Brain pericyte (primary cell): ENCODE data around the gene PIK3R3.

Experiments
- DNase-seq: peaks from one replicate; pipeline ENCODE4 v3.0.0-alpha.2; 2012; ENCODE audit warnings: low read depth, low spot score

Gene PIK3R3

GRCh38 chr1:46026531-46026930, 105.9 kb downstream of the PIK3R3 start:
- no peak for DNase-seq

DNA sequence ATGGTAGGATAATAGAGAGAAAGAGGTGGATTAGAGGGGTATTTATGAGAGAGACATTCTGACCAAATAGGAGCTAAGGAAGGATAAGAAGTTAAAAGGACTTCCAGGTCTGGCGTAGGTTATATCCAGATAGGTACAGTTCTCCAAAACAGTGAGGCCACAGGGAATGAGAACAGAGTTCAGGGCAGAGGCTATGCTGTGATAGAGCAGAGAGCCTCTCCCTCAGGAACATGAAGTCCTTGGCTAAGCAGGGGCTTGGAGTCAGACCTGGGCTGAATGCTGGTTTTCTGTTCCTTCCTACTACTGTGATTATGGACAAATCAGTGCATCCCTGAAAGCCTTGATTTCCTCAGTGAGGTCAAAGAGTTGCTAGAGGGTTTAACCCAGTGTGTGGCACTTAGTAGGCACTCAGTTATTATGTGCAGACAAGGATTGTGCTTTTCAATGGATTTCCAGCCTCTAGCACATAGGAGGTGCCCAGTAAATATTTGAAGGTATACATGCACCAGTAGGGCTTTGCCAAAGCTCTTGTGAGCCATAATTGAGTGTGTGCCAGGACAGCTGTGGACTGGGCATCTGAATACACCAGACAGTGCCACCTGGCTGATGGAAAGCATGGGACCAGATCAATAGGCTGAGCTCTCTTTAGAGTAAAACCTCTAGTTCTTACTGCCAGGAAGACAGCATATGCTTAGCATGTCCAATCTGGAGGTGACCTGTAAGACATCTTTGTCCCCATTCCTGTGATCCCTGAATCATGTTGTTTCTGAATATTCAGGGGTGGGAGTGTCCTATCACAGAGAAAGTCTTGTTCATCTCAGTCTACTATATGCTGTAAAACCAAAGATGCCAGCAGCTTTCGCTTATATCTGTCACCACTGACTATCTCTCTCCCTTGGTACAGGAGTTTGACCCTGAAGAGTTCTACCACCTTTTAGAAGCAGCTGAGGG, 111.1 kb downstream of the PIK3R3 start:
- no peak for DNase-seq

GRCh38 chr1:46020010-46020409, 112.4 kb downstream of the PIK3R3 start:
- no peak for DNase-seq

GRCh38 chr1:46019348-46019747, 113.1 kb downstream of the PIK3R3 start:
- DNase-seq: no peak

DNA sequence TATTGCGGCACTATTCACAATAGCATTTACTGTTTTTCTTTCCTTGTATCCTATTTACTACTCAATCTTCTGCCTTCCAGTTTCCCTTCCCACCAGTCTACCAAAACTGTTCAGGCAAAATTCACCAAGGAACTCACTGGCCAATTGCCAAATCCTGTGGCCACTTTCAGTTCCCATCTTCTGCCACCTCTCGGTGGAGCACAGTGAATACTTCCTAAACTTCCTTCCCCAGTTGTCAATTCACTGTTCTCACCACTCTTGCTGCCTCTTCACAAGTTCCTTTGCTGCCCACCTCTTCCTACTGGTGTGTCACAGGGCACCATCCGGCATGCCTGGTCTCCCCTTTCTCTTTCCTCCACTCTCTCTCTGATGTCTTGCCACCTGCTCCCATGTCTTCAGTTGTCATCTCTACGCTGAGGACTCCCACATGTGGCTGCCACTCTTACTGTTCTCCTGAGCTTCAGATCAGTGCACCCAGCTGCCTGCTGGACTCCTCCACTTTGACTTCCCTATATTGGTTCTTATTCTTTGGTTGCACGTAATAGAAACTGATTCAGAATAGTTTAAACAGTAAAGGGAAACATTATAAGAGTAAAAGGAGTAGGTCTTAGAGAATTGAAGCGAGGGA, 114.4 kb downstream of the PIK3R3 start:
- DNase-seq: no peak

DNA sequence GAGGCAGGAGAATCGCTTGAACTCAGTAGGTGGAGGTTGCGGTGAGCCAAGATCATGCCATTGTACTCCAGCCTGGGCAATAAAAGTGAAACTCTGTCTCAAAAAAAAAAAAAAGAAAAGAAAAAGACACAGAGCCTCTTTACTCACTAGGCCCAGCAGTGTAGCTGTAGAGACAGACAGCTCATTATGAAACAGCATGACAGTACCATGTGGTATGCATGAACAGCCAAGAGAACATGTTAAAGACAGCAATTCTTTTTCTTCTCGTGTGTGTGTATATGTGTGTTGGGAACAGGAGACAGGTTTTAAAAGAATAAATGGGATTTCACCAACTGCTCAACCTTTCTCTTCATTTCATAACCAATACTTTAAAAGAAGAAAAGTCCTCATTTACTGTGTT, 118.8 kb downstream of the PIK3R3 start:
- no peak for DNase-seq

DNA sequence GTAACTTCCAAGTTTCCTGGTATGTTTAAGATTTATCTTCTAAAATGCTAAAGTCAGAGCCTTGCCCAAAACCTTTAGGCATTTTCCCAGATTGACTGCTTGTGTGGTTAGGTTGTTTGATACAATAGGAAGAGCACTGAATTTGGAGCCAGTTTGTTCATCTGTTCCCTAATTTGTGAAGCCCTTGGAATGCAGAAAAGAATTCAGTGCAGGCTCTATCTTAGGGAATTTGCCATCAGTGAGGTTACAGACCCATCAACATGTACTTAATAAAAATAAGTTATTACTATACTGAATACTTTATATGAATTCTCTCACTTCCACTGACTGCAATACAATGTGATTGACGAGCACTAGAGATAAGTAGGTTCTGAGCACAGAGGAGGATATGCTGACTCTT, 120.2 kb downstream of the PIK3R3 start:
- DNase-seq: no peak

DNA sequence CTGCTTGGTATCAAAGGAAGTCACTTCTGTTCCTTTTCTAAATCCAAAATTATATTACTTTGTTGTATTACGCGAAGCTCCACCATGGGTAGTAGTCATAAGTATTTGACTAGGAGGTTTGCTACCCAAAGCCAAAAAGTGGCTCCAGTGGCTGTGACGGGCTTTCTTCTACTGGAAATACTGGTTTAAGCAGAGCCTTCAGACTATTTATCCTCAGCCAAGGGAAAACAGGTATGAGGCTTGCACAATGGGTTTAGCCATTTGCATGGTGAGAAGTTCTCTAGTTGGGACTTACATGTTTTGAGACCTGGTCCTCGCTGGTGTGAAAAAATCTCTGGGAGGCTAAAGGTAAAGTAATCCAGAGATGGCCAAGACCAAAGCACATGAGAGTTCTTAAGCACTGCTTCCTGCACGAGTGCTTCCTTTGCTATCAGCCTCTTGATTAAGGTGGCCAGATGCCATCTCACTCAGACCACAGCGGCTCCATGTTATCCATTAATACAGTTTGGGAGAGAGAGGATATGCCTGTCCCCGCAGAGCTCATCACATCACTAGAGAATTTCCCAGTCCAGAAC, 121.2 kb downstream of the PIK3R3 start:
- no peak for DNase-seq

GRCh38 chr1:46010611-46011010, 121.8 kb downstream of the PIK3R3 start:
- DNase-seq: no peak

DNA sequence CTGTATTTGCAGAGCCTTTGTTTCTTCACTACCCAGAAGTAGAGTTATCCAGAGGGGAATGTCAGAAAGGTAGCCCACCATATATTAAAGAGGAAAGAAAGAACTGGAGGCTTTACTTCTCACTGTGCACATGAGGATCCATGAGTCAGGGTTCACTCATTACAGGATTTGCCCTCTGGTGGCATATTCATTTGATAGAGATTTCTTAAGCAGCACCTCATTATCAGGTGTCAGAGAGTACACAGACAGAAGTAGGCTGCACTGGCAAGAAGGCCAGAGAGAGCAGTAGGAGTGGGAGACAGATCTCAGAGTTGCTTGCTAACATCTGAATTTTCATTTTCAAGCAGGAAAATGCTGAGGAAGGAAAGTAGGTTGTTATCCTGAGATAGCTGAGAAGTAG, 123.8 kb downstream of the PIK3R3 start:
- DNase-seq: no peak

- no peak for DNase-seq
These were observed 126.8 kb downstream of the PIK3R3 start for GRCh38 chr1:46005594-46005993.

DNA sequence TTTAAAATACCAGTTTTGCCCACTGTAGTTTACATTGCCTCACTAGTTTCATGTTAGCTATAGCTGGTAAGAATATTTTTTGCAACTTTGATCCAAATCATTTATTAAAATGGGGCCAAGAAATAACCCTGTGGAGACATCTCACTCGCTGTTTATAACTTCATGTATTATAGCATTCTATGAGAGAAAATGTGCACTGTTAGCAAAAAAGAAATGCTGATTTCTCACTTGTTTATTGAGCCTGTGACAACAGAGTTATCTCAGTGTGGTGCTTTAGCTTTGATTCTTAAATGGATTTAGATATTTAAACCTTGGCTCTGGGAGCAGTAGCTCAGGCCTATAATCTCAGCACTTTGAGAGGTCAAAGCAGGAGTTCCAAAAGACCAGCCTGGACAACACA, 127.9 kb downstream of the PIK3R3 start:
- no peak for DNase-seq

DNA sequence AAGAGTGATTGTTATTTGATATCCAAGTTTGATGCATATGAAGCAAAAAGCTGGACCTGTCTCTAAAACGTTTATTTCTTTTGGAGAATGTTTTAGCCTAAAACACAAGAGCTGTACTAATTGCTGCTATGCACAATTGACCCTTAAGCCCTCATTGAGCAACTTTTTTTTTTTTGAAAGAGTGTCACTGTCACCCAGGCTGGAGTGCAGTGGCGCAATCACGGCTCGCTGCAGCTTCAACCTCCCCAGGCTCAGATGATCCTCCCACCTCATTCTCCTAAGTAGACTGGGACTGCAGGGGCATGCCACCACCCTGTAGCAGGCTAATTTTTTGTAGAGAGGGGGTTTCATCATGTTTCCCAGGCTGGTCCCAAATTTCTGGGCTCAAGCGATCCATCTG, 129.1 kb downstream of the PIK3R3 start:
- DNase-seq: no peak

DNA sequence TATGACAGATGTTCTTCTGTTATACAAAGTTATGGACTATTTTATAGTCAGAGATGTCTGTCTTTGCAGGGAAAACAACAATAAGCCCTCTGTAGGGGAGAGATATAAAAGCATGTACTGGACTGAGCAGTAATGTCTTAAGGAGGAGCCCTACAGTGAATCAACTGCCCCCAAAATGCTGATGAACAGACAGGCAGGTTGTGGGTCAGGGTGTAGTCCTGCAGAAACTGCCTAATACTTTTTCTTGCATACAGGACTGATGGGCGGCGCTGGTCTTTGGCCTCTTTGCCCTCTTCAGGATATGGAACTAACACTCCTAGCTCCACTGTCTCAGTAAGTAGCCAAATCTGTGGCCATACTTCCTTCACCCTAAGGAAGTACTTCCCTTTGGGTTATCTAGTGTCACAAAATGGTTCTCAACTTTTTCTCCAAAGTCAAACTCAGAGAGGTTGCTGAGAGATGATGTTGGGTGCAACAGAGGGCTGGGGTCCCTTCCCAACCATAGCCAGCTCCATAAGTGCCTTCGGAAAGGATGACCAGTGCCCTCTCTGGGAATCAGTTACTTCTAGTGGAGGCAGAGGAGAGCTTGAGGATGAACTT, 129.8 kb downstream of the PIK3R3 start:
- no peak for DNase-seq

DNA sequence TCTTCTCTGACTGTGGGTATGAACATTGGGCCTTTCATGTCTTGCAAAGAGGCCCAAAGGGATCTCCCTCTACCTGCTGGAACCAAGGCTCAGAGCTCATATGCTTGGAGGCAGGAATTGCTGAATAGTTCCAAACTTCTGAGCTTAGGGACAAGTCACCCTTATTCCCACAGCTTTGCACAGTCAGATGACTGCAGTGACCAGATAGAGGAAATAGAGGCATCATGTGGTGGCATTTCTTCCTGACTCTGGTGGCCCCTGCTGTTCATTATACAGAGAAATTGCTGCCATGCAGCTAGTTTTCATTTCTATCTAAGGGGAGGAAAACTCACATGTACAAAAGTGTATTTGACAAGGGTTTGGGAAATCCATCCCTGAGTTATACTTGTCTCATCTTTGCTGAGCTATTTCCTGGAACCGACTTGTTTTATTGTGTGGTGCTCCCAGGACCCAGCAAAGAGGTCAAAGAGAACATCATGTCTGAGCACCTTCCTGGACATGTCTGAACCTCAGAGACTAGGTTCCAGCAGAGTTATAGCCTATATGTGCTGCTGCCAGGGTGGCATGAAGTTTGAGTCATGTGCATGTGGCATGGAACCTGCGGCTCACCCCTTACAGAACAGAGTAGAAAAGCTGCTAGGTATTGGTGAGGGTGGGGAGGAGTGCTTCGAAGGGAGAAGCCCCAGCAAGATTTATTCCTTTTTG, 131.2 kb downstream of the PIK3R3 start:
- DNase-seq: no peak

DNA sequence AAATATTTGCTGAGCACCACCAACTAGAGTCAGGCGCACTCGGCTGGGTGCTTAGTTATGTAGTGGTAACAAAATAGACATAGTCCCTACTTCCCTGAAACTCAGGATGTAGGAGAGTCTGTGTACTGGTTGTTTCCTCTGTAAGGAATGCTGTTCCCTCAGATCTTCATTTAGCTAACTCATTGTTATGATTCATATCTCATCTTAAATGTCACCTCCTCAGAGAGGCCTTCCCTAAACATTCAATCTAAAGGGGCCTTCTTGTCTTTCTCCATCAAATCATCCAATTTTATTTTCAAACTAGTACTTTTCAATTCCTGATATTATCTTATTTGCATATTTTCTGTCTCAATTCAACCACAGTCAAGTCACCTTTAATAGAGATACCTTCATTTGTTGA, 132.9 kb downstream of the PIK3R3 start:
- no peak for DNase-seq

DNA sequence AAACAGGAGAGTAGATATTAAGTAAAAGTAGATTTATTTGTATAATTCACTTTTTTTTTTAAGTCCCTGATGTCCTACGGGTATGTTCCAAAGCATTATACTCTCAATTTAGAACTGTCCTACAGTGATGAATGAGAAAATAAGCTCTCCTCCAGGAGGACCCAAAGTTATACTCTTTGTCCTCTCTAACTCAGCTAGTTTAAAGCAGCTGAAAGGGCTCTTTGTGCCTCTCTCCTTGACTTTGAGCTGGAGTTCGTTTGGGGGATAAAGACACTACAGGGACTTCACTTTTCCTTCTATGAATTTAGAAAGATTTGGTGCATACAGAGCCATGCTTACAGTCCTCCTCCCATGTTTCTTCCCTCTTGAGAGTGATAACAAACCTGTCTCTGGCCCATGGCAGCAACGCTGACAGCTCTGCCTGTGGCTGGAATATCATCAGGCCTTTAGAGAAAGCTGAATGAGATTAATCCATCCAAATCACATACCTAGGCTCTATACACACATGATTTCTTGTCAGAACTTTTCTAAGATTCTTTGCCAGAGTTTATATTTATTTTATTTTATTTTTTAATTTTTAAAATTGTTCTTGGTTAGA, 134.3 kb downstream of the PIK3R3 start:
- no peak for DNase-seq

DNA sequence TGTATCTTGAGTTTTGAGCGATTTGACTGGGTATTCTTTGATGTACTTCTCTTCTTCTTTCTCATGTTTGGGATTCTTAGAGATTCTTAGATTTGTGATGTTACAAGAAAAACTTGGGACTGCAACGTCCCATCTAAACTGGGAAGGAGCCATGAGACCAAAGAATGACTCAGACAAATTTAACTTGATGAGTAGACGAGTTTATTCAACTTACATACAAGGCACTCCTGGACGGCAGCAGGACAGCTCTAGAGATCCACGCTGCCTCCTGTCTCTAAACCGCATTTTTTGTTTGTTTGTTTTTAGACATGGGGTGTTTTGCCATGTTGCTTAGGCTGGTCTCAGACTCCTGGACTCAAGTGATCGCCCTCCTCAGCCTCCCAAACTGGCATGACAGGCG, 137.1 kb downstream of the PIK3R3 start:
- no peak for DNase-seq

- no peak for DNase-seq
These were observed 138.0 kb downstream of the PIK3R3 start for GRCh38 chr1:45994423-45994822.
